IPS-NIHi11 (cell line): ENCODE results near the gene RNASEH2B.

ENCODE experiments used
- DNase-seq: peaks from one replicate; pipeline ENCODE4 v3.0.0; 2012; ENCODE audit warnings: mixed read lengths, low spot score

Gene RNASEH2B

GRCh38 chr13:50995854-50996253 lies 86.3 kb downstream of the RNASEH2B start:
- DNase-seq, result no peak

GRCh38 chr13:50998326-50998725 lies 88.7 kb downstream of the RNASEH2B start:
- DNase-seq, result no peak

- no peak for DNase-seq
Measured at GRCh38 chr13:50999641-51000040, 90.0 kb downstream of the RNASEH2B start.

DNA sequence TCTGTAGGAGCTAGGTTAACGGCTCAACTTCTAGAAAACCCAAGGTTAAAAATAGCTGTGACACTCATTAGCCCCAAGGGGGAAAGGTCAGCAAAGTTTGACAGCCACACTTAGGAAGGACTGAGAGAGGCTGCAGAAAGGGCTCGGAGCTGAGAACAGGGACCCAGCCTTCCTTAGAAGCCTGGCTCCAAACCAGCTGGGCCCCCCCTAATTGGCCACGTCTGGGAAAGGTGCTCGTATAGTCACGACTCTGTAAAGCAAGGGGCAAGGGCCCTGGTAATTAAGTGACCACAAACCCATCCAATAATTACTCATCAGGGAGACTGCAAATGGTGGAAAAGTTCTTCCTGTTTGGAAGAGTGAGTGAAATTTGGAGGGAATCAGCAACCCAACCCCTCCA lies 90.5 kb downstream of the RNASEH2B start:
- no peak for DNase-seq

GRCh38 chr13:51000571-51001260 lies 91.1 kb downstream of the RNASEH2B start:
- no peak for DNase-seq

- DNase-seq, result no peak
Measured at GRCh38 chr13:51001335-51001734, 91.7 kb downstream of the RNASEH2B start.

DNA sequence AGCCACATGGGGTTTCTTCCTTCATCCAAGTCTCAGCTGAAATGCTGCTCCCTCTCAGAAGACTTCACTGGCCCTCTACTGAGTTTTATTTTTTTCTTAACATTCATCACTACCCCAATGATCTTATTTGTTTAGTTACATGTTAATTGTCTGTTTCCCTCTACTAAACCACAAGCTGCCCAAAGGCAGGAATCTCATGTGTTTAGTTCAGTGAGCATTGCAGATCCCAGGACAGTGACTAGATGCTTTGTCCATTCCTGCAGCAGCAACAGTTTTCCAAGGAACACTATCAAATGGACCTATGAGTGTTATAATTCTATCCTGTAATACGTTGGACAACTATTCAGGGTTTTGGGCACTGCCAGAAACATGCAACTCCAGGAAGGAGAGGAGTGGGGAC lies 93.1 kb downstream of the RNASEH2B start:
- no peak for DNase-seq

GRCh38 chr13:51003642-51004041 lies 94.1 kb downstream of the RNASEH2B start:
- DNase-seq, result no peak

DNA sequence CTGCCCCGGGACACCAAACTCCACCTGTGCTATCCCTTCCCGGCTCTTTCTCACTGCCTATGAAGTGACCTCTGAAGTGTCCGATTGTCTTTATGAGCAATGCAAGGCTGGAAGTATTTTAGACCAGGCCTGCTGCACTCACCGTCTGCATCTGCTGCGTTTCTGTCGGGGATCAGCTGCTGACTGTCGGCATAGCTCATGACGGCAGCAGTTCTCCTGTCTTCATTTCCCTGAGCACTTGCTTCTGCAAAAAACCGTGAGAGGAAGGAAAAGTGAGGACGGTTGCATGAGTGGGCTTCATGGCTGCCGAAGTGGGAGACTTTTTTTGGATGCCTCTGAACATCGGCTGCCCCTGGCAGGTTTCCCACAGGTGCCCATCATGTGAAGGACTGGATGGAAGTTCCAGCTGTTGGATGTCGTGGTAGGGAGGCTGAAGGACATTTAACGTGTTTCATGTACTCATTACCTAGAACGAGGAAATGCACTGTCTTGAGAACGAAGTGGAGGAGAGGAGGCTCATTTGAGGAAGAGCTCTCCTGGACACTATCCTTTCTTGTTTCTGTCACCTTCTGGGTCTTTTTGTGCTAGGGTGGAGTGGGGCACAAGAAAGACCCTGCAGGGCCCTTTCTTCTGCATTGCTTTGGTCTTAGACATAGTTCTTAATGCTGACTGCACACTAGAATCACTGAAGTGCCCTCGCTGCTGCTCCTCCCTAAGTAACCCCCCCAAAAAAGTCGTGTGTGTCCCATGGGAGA lies 94.7 kb downstream of the RNASEH2B start:
- no peak for DNase-seq

DNA sequence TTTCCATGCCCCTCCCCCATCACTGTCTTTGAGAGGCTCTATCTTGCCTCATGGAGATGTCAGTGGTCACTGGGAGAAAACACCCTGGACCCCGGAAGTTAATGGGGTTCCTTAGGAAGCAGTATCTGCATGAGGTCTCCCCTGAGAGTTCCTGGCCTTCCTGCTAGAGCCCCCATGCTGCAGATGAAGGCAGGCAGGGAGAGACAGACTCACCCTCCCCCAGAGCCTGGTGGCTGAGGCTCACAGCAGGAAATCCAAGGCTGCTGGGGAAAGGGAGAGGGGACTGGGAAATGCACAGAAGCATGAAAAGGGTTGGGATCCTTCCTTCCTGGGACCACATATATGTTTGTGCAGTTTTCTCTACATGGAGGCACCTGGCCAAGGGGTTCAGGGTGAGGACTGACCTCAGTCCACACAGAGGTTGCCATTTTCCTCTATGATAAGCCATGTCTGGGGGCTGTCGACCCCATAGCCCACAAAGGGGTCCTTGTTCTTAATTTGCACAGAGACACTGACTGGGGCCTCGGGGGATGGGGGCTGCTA lies 95.4 kb downstream of the RNASEH2B start:
- DNase-seq, result peak; percentile 20

DNA sequence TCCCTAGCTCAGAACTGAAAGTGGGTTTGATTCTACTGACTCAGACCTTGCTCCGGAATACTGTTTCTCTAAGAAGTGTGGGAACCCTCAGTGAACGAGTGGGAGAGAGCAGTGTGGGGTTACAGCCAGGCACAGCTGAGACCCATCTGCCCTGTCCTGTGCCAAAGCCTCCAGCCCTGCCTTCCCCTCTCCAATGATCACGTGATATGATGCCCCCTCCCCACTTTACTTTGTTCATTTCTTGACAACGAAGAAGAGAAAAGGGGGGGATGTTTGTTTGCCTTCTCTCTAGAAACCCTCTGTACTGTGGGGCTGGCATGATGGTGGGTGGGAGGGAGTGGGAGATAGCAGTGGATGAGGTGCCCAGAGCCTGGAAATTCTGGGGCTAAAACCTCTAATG lies 96.0 kb downstream of the RNASEH2B start:
- DNase-seq, result no peak
